Measurements from ENCODE around the gene AGAP1. TPM values are rescaled to one million over a fixed set of nuclear protein-coding genes. Genes with fewer than 3 reads are reported as not detected.

AGAP1 gene
- total RNA-seq, 2 donors from 2014 or later: 32.8 to 34.7 TPM

GRCh38 chr2:235480614-235481013 lies 13.2 kb upstream of the AGAP1 start:
- H3K9me3 Mint-ChIP-seq: peaks cover 7% of the 10 kb centered on the region
- TF ChIP-seq CTCF (conservative IDR thresholded peaks at IDR 0.05): no peak
- H3K36me3 Mint-ChIP-seq (ENCODE audit: low read depth): no peaks in the 10 kb centered on the region
- H3K9ac ChIP-seq (ENCODE audit: extremely low read depth, low read length, poor library complexity, severe bottlenecking): no peak overlapping the region
- H3K27ac Mint-ChIP-seq: no peak overlapping the region
- H3K4me1 ChIP-seq (ENCODE audit: control insufficient read depth, insufficient read depth, low read length): no peaks in the 10 kb centered on the region
- no peak overlapping the region for H3K4me3 ChIP-seq (ENCODE audit: low read length)
- peaks cover 5% of the 10 kb centered on the region for H3K4me1 Mint-ChIP-seq
- no peaks in the 10 kb centered on the region for H3K36me3 ChIP-seq (ENCODE audit: control insufficient read depth, insufficient read depth, low read length)
- no peak overlapping the region for H3K27ac ChIP-seq (ENCODE audit: low read depth, low read length)
- H3K27me3 Mint-ChIP-seq (ENCODE audit: insufficient read depth): peaks cover 2% of the 10 kb centered on the region
- no peak for DNase-seq
- H3K27me3 ChIP-seq (ENCODE audit: control insufficient read depth, insufficient read depth, low read length, poor library complexity, severe bottlenecking): no peaks in the 10 kb centered on the region
- H3K9me3 ChIP-seq (ENCODE audit: control insufficient read depth, low read length): no peaks in the 10 kb centered on the region
- no peak overlapping the region for H3K4me3 Mint-ChIP-seq
- WGBS, 2 experiments (ENCODE audit: insufficient coverage in 1 of 2, insufficient read length in 1 of 2): 93 to 100% methylated on average over 1 to 4 of the region's 4 CpGs

GRCh38 chr2:235483313-235483712 lies 10.5 kb upstream of the AGAP1 start:
- H3K4me1 Mint-ChIP-seq: peaks cover 5% of the 10 kb centered on the region

GRCh38 chr2:235485362-235485761 lies 8.5 kb upstream of the AGAP1 start:
- Histone ChIP-seq H3K9ac (ENCODE audit: extremely low read depth, low read length, poor library complexity, severe bottlenecking) (no peak overlapping the region), H3K4me3 (ENCODE audit: low read length) (no peak overlapping the region), H3K27me3 (ENCODE audit: control insufficient read depth, insufficient read depth, low read length, poor library complexity, severe bottlenecking) (no peaks in the 10 kb centered on the region), H3K27ac (ENCODE audit: low read depth, low read length) (no peak overlapping the region), H3K9me3 (ENCODE audit: control insufficient read depth, low read length) (no peaks in the 10 kb centered on the region), H3K4me1 (ENCODE audit: control insufficient read depth, insufficient read depth, low read length) (no peaks in the 10 kb centered on the region), H3K36me3 (ENCODE audit: control insufficient read depth, insufficient read depth, low read length) (no peaks in the 10 kb centered on the region)
- peaks cover 2% of the 10 kb centered on the region for H3K9me3 Mint-ChIP-seq
- H3K4me1 Mint-ChIP-seq: peaks cover 5% of the 10 kb centered on the region
- no peak overlapping the region for H3K4me3 Mint-ChIP-seq
- WGBS, 2 experiments (ENCODE audit: insufficient coverage in 1 of 2, insufficient read length in 1 of 2): 91 to 100% methylated on average over 2 to 5 of the region's 5 CpGs
- H3K27me3 Mint-ChIP-seq (ENCODE audit: insufficient read depth): peaks cover 8% of the 10 kb centered on the region
- no peaks in the 10 kb centered on the region for H3K36me3 Mint-ChIP-seq (ENCODE audit: low read depth)
- no peak overlapping the region for H3K27ac Mint-ChIP-seq
- TF ChIP-seq CTCF (conservative IDR thresholded peaks at IDR 0.05): no peak
- DNase-seq: no peak

More at GRCh38 chr2:235483313-235483712, 10.5 kb upstream of the AGAP1 start:
- Histone ChIP-seq H3K4me3 (ENCODE audit: low read length) (no peak overlapping the region), H3K27ac (ENCODE audit: low read depth, low read length) (no peak overlapping the region), H3K36me3 (ENCODE audit: control insufficient read depth, insufficient read depth, low read length) (no peaks in the 10 kb centered on the region), H3K27me3 (ENCODE audit: control insufficient read depth, insufficient read depth, low read length, poor library complexity, severe bottlenecking) (no peaks in the 10 kb centered on the region), H3K4me1 (ENCODE audit: control insufficient read depth, insufficient read depth, low read length) (no peaks in the 10 kb centered on the region), H3K9ac (ENCODE audit: extremely low read depth, low read length, poor library complexity, severe bottlenecking) (no peak overlapping the region), H3K9me3 (ENCODE audit: control insufficient read depth, low read length) (no peaks in the 10 kb centered on the region)
- no peak overlapping the region for H3K4me3 Mint-ChIP-seq
- no peaks in the 10 kb centered on the region for H3K36me3 Mint-ChIP-seq (ENCODE audit: low read depth)
- H3K27me3 Mint-ChIP-seq (ENCODE audit: insufficient read depth): peaks cover 2% of the 10 kb centered on the region
- no peak for TF ChIP-seq CTCF (conservative IDR thresholded peaks at IDR 0.05)
- no peak overlapping the region for H3K27ac Mint-ChIP-seq
- WGBS, 2 experiments (ENCODE audit: insufficient coverage in 1 of 2, insufficient read length in 1 of 2): 69 to 75% methylated on average over 1 to 4 of the region's 4 CpGs
- no peak for DNase-seq
- no peaks in the 10 kb centered on the region for H3K9me3 Mint-ChIP-seq

Data from endodermal cell (in vitro differentiated cells).